Lung (tissue), 12 donors: ENCODE measurements around the gene WNK2. TPM values are rescaled to one million over a fixed set of nuclear protein-coding genes. Genes with fewer than 3 reads are reported as not detected.
A peak's percentile ranks its signal among the peaks of the same experiment; 100 is the strongest.

ENCODE experiments used
- ATAC-seq: fragments of 200-7000 bp; cut with Tn5 transposase; one replicate; pipeline ENCODE4 v1.9.1; 2020; ENCODE audit warnings: moderate number of reproducible peaks; ENCODE audit not compliant: insufficient read depth, low FRiP score
- DNase-seq, 3 donors: peaks; one replicate each; pipeline ENCODE4 v3.0.0-alpha.2; 2013 to 2017
- H3K27ac ChIP-seq, 2 donors: one replicate each; pipeline ENCODE4 v1.5.1; 2013; ENCODE audit warnings: mild to moderate bottlenecking in 2 of 2, moderate library complexity in 2 of 2, control low read depth in 1 of 2, inconsistent platforms in 1 of 2, low read depth in 1 of 2, low read length in 1 of 2
- H3K27me3 ChIP-seq, 3 donors: one replicate each; pipeline ENCODE4 v1.5.1; 2013; ENCODE audit warnings: low read length in 2 of 3; ENCODE audit not compliant: control insufficient read depth in 3 of 3, insufficient read depth in 3 of 3
- H3K36me3 ChIP-seq, 4 donors: one replicate each; pipeline ENCODE4 v1.5.1; 2013; ENCODE audit warnings: low read length in 4 of 4, mild to moderate bottlenecking in 1 of 4, moderate library complexity in 1 of 4; ENCODE audit not compliant: control insufficient read depth in 4 of 4, insufficient read depth in 4 of 4
- H3K4me1 ChIP-seq, 5 donors: one replicate each; pipeline ENCODE4 v1.5.1; 2013; ENCODE audit warnings: low read length in 5 of 5, mild to moderate bottlenecking in 2 of 5, moderate library complexity in 1 of 5; ENCODE audit not compliant: control insufficient read depth in 5 of 5, insufficient read depth in 5 of 5
- H3K4me3 ChIP-seq: one replicate; pipeline ENCODE4 v1.5.1; 2013; ENCODE audit warnings: mild to moderate bottlenecking, control low read depth, moderate library complexity
- H3K9ac ChIP-seq, 2 donors: one replicate each; pipeline ENCODE4 v1.5.1; 2013; ENCODE audit warnings: low read length in 2 of 2, control low read depth in 1 of 2; ENCODE audit not compliant: insufficient read depth in 1 of 2
- H3K9me3 ChIP-seq, 4 donors: one replicate each; pipeline ENCODE4 v1.5.1; 2013; ENCODE audit warnings: low read length in 3 of 4, mild to moderate bottlenecking in 1 of 4, moderate library complexity in 1 of 4; ENCODE audit not compliant: control insufficient read depth in 4 of 4, insufficient read depth in 3 of 4
- WGBS, 2 donors: extraction: QIAGEN DNeasy Blood & Tissue Kit; methylation state at CpG; one replicate each; pipeline ENCODE4 v1.1.7; 2013; 5-methylcytosine and 5-hydroxymethylcytosine counted together
- polyA plus RNA-seq, 2 donors: library from polyadenylated mRNA; stranded (reverse); fragments of 200-250 nt; gene quantifications; one replicate each; pipeline ENCODE4 v1.2.1, GENCODE V29; 2013
- total RNA-seq, 2 donors: library from RNA; depleted of rRNA in 1 of 2; stranded (reverse); fragments of >200 nt in 1 of 2; gene quantifications; one replicate each; pipeline ENCODE4 v1.2.1, GENCODE V29; 2014 to 2021
- TF ChIP-seq, protein P1 (sequence below): IDR thresholded peaks from 2 replicates; pipeline ENCODE4 v1.5.1; 2012; ENCODE audit warnings: mild to moderate bottlenecking; ENCODE audit errors: control extremely low read depth, extremely low read depth
- donor health status: control.
- donor health status: control.
- donor health status: Bipolar disorder and iron deficiency.
- donor health status: healthy.
- donor health status: DM: yes; HTN: yes; CAD: no.

Gene WNK2
- total and polyA plus RNA-seq, 4 donors = 1.00 to 8.5 (median 2.9) TPM

DNA sequence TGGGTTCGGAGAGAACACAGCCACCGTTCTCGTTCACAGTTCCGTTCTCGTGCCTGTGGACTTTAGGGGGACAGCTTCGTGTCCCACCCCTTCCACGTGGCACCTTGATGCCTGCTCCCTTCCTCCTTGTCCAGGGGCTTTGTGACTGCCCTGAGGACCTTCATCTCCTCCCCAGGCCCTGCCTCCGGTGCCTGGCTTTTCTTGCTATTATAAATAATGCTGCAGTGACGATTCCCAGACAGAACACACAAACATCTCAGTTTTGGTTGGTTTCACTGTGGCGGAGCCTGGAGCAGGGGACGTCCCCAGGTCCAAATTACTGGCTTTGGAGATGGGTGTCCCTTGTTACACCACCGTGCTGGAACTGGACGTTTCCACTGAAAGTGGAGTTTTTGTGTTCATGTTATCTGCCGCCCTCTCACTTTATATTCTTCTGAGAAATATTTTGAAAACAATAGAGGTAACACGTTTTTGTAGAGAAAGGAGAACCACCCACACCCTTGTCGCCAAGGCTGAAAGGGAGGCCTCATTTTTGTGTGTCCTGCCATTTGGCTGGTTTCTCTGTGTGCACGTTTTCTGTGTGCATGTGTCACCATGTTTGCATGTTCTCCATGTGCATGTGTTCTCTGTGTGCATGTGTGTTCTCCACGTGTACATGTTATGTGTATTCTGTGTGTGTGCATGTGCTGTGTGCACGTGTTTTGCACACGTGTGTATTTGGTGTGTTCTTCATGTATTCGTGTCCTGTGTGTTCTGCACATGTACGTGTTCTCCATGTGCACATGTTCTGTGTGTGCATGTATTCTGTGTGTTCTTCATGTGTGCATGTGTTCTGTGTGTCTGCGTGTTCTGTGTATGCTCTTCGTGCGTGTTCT is 24.2 kb downstream of the WNK2 start:
- peaks cover 2 to 33% (median 18%) of the 10 kb centered on the region in 5 donors for H3K4me1 ChIP-seq
- H3K27ac ChIP-seq = peak overlapping the region; percentile 5 to 35
- DNase-seq = peak in 1 of 3 donors; percentile 27
- no peaks in the 10 kb centered on the region for H3K36me3 ChIP-seq
- WGBS, 2 donors = 70 to 78% methylated on average over 25 of the region's 25 CpGs
- H3K9ac ChIP-seq = no peak overlapping the region
- no peaks in the 10 kb centered on the region for H3K27me3 ChIP-seq
- H3K9me3 ChIP-seq = peaks cover 0 to 3% (median 0%) of the 10 kb centered on the region in 4 donors
- H3K4me3 ChIP-seq = no peak overlapping the region
- TF ChIP-seq, protein P1, sequence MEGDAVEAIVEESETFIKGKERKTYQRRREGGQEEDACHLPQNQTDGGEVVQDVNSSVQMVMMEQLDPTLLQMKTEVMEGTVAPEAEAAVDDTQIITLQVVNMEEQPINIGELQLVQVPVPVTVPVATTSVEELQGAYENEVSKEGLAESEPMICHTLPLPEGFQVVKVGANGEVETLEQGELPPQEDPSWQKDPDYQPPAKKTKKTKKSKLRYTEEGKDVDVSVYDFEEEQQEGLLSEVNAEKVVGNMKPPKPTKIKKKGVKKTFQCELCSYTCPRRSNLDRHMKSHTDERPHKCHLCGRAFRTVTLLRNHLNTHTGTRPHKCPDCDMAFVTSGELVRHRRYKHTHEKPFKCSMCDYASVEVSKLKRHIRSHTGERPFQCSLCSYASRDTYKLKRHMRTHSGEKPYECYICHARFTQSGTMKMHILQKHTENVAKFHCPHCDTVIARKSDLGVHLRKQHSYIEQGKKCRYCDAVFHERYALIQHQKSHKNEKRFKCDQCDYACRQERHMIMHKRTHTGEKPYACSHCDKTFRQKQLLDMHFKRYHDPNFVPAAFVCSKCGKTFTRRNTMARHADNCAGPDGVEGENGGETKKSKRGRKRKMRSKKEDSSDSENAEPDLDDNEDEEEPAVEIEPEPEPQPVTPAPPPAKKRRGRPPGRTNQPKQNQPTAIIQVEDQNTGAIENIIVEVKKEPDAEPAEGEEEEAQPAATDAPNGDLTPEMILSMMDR = no peak
- no peak for ATAC-seq

DNA sequence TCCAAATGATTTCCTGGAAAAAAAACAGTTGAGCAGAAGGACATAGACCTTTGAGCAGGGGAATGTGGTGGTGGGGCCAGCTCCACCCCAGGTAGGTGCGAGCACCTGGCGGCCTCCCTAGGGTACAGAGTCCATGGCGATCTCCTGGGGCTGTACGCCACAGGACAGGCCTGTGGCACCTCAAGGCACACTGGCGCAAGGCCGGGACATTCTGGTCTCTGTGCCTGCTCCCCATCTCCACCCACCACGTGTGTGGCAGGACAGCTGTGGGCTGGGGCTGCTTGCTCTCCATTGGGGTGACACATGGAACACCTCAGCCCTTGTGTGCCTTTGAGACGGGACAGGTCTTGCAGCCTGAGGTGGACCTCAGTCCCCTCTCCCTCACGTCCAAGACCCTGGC is 25.2 kb downstream of the WNK2 start:
- no peaks in the 10 kb centered on the region for H3K27me3 ChIP-seq
- no peak overlapping the region for H3K27ac ChIP-seq
- ATAC-seq (no peak), DNase-seq (no peak)
- no peak overlapping the region for H3K9ac ChIP-seq
- peaks cover 2 to 33% (median 18%) of the 10 kb centered on the region in 5 donors for H3K4me1 ChIP-seq
- H3K9me3 ChIP-seq = peaks cover 0 to 3% (median 0%) of the 10 kb centered on the region in 4 donors
- H3K4me3 ChIP-seq = no peak overlapping the region
- WGBS, 2 donors = 95 to 96% methylated on average over 9 of the region's 9 CpGs
- H3K36me3 ChIP-seq = no peaks in the 10 kb centered on the region
- TF ChIP-seq, protein P1 = no peak

DNA sequence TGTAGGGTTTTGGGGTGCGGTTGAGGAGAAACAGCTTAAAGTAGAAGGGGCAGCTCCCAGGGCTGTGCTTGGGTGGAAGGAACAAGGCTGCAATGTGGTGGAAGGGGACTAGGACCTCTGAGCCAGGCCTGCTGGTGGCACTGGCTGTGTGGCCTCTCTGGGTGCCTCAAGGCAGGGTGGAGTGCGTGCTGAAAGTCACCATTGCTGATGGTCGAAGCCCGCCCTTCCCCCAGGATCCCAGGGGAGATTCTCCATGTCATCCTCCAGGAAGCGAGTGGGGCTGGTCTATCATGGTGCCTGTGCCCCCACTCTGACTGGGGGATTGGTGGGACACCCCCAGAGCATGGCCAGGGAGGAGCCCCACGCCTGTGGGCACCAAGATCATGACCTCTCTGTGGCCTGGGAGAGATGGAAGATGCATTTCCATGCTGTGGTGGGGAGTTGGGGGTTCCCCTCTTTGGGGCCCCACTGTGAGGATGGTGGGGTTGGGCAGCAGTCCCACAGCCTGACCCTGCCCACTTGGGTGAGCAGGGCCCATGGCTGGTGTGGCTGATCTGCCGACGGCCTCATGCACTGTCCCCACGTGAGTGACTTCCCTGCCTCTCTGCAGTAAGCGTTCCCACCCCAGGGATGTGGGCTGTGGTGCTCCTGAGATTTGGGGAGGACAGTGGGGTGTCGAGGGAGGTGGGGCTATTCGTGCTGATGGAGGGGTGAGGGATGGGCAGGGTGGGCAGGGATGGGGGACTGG is 25.8 kb downstream of the WNK2 start:
- H3K9ac ChIP-seq = no peak overlapping the region
- ATAC-seq = no peak

More for the DNA sequence above, 25.8 kb downstream of the WNK2 start:
- WGBS, 2 donors = 87 to 89% methylated on average over 12 of the region's 12 CpGs
- Histone ChIP-seq H3K4me3 (no peak overlapping the region), H3K27ac (no peak overlapping the region), H3K4me1 (peaks cover 2 to 32% (median 18%) of the 10 kb centered on the region in 5 donors), H3K36me3 (no peaks in the 10 kb centered on the region), H3K27me3 (no peaks in the 10 kb centered on the region), H3K9me3 (peaks cover 0 to 3% (median 0%) of the 10 kb centered on the region in 4 donors)
- TF ChIP-seq, protein P1 = no peak
- DNase-seq = no peak
